Cerebellar cortex (tissue), 1 donor: ENCODE results near the gene C2.
"Not testable (repeated sequence)": the region's sequence is repeated elsewhere in the genome, so short reads cannot be mapped to it uniquely, and the experiment has no call there.

Experiments used
- DNase-seq: peaks from one replicate; pipeline ENCODE4 v3.0.0-alpha.2; 2015; ENCODE audit warnings: low spot score

Gene C2

GRCh38 chr6:31958412-31958740, 30.9 kb downstream of the C2 start:
- no peak for DNase-seq

- peak; percentile 98 for DNase-seq
Measured at GRCh38 chr6:31958741-31959739, 31.5 kb downstream of the C2 start, which contains the start of the genes NELFE and SKIC2. Gene NELFE, minus strand, starts transcription at chr6:31958971. Its CDS starts 525 bp downstream, at chr6:31958446. Gene SKIC2, plus strand, starts transcription at chr6:31959175. Its CDS starts 18 bp downstream, at chr6:31959193.

GRCh38 chr6:31961616-31962015, 34.1 kb downstream of the C2 start:
- no peak for DNase-seq

- no peak for DNase-seq
Measured at GRCh38 chr6:31963921-31964320, 36.4 kb downstream of the C2 start.

GRCh38 chr6:31965700-31966099, 38.2 kb downstream of the C2 start:
- no peak for DNase-seq

DNA sequence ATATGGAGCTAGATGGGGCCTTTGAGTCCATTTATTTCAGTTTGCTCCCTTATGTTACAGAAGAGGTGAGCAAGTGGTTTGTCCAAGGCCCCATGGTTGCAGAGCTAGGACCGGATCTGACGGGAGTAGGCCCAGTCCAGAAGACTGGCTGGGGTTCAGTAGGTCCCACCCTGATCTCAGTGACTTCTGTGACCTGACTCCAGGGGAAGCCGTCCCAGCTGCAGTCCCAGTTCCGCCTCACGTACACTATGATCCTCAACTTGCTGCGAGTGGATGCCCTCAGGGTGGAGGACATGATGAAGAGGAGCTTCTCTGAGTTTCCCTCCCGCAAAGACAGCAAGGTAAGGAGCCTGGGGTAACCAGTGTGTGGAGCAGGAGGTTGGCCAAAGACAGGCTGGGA, 39.0 kb downstream of the C2 start:
- no peak for DNase-seq

DNA sequence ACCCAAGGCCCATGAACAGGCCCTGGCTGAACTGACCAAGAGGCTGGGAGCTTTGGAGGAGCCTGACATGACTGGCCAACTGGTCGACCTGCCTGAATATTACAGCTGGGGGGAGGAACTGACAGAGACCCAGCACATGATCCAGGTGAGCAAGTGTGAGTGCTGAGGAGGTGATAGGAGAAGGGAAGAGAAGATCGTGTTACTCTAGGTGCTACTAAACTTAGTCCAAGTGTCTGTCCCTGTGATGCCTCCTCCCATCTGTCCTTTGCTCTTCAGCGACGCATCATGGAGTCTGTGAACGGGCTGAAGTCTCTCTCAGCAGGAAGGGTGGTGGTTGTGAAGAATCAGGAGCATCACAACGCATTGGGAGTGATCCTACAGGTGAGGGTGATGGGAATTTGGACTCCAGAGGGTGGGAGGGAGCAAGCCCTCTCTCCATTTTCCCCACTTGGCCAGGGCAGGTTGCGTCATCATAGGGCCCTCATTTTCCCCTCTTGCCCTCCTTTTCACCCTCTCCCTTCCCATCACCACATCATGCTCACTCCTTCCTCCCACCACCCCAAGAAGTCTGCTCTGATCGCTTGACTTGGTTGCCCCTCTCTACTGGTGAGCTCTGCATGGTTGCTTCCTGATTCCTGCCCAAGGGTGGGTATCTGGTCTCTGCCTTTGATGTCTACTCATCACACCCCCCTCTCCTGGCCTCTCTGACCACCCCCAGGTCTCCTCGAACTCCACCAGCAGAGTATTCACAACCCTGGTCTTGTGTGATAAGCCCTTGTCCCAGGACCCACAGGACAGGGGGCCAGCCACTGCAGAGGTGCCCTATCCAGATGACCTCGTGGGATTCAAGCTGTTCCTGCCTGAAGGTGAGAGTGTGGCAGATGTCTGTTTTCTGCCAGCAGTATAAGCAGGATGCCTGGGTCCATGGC, 39.7 kb downstream of the C2 start:
- no peak for DNase-seq

DNA sequence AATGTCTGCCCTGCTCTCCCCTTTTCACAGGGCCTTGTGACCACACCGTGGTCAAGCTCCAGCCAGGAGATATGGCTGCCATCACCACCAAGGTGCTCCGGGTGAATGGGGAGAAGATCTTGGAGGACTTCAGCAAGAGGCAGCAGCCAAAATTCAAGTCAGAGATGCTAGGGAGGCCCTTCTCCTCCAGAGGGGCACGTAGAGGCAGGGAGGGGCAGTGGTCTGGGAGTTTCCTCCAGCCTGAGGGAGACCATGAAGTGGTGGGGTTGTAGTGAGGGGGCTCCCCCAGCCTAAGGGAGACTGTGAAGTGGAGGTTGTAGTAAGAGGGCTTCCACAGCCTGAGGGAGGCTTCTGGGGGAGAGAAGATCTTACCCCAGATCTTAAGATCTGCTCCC, 40.4 kb downstream of the C2 start:
- DNase-seq, result no peak

- no peak for DNase-seq
Measured at GRCh38 chr6:31968326-31968725, 40.8 kb downstream of the C2 start.

DNA sequence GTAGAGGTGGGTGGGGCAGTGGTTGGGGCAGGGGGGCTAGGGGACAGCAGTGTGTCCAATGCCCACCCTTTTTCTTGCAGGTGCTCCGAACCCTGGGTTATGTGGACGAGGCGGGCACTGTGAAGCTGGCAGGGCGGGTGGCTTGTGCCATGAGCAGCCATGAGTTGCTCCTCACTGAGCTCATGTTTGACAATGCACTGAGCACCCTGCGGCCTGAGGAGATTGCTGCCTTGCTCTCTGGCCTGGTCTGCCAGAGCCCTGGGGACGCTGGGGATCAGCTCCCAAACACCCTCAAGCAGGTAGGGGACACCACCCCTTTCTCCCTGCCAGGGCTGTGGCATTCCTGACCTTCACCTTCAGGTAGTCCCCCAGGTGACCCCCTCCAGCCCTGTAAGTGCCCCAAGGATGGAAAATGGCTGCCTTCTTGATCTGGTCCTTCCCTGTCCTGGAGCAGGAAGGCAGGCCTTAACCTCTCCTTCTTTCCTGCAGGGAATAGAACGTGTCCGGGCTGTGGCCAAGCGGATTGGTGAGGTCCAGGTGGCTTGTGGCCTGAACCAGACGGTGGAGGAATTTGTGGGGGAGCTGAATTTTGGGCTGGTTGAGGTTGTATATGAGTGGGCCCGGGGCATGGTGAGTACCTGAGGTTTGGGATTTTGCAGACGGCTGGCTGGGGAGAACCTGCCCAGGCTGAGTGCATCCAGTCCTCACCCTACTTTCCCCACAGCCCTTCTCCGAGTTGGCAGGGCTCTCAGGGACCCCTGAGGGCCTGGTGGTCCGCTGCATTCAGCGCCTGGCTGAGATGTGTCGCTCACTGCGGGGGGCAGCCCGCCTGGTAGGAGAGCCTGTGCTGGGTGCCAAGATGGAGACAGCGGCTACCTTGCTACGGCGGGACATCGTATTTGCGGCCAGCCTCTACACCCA, 41.5 kb downstream of the C2 start:
- no peak for DNase-seq

DNA sequence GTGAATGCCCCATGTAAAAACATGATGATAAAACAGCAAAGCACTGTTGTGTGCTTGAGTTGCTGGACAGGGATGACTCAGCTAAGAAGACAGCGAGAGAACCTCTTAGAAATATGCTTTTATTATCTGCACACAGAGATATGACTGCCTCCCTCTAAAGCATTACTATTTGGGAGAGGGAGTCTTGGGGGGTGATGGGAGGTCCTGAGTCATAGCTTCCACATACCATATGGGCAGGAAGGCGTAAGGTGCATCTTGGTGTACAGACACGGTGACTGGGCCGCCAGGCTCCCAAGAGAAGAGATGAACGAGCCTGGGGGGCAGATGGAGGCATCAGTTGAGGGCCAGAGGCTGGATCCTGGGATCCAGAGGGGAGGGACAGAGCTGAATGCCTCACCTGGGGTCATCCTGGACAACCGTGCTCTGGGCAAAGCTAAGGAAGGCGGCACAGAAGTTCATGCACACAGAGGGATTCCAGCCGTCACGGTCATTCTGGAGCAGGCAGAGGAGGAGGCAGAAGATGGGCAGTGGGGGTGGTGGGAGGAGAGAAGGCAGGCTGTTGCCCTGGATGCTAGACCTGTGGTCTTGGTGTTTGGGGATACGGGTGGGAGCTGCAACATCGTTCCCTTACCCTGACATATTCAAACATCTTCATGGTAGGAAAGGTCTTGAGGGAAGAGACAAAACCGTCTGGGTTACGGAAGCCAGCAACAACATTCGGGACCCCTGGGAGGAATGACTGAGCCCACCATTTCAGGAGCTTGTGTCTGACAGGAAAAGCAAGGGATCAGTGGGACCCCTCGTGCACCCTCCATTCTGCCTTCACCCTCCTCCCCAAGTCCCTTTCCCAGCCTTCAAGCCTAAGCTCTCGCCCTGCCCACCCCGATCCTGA, 42.4 kb downstream of the C2 start:
- no peak for DNase-seq

DNA sequence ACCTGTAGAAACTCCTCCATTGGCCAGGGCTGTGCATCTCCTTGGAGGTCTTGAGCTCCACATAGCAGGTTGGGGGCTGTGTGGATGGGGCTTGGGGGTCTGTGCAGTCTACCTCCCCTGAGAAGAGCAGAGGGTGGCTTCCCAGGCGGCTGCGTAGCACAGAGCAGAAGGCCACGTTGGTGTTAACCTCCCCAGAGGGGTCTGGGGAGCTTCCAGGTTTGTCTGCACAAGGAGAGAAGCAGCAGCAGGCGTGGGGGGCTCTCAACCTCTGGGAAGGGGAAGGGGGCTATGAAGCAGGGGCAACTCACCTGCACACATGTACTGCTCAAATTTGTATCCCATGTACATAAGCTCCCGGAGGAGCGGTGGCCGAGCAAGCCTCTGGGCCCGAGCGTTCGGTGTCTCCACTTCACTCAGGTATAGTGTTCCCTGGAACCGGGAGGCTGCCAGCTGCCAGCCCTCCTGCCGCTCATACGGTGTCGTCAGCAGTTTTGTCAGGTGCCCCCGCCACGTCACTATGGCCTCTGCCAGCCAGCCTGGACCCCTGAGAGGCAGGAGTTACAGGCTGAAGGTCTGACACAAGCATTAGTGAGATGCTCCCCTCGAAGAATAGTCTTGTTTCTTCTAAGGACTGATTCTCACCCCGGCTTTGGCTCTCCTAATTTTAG, 43.2 kb downstream of the C2 start:
- DNase-seq, result peak; percentile 15

DNA sequence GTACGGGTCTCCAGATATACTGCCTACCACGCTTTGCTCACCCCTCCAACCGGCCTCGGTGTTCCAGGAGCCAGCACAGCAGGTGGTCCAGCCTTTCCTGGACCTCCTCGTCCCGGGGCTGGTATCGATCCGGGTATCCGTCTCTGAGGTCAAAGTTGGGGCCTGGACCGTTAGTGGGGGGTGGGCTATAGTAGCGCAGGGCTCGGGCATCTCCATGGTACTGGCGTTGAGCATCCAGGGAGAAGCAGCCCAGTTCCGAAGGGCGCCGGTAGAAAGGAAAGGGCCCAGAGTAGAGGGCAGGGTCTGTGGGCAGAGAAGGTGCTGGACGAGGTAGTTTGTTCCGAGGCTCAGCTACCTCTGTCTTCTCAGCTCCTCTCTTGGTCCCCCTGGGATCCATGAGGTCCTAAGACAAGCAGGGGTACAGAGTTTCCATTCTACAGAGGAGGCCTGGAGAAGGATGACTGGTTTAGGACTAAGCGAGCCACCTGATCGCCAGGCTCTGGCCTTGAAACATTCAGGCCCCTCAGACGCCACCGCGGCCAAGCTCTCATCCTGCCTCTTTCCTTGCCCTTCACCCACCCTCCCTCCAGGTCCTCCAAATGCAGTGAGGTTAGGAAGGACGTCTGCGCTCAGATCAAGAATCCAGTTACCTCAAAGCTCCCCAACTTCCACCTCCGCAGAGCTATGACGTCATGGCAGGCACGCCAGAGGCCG, 43.9 kb downstream of the C2 start:
- DNase-seq, result no peak

GRCh38 chr6:31971993-31972708, 44.6 kb downstream of the C2 start, which contains the start of gene DXO:
Gene DXO, minus strand, starts transcription at chr6:31972138. Its CDS starts 463 bp downstream, at chr6:31971675.
- peak; percentile 99 for DNase-seq

GRCh38 chr6:31972709-31973350, 45.3 kb downstream of the C2 start:
- DNase-seq, result no peak

DNA sequence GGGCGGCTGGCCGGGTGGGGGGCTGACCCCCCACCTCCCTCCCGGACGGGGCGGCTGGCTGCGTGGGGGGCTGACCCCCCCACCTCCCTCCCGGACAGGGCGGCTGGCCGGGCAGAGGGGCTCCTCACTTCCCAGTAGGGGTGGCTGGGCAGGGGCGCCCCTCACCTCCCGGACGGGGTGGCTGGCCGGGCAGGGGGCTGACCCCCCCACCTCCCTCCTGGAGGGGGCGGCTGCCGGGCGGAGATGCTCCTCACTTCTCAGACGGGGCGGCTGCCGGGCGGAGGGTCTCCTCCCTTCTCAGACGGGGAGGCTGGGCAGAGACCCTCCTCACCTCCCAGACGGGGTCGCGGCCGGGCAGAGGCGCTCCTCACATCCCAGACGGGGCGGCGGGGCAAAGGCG, 48.5 kb downstream of the C2 start:
- DNase-seq, result not testable (repeated sequence)

DNA sequence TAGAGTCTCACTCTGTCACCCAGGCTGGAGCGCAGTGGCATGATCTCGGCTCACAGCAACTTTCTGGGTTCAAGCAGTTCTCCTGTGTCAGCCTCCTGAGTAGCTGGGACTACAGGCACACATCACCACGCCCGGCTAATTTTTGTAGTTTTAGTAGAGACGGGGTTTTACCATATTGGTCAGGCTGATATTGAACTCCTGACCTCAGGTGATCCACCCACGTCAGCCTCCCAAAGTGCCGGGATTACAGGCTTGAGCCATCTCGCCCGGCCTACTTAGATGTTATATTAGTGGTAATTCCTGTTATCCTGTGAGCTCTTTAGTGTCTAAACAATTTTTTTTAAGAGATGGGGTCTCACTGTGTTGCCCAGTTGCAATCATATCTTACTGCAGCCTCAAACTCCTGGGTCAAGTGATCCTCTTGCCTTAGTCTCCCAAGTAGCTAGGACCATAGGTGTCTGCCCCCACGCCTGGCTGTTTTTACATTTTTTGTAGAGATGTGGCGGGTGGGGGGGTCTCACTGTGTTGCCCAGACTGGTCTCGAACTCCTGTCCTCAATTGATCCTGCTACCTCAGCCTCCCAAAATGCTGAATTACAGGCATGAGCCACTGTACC, 50.4 kb downstream of the C2 start:
- DNase-seq, result no peak

GRCh38 chr6:31978831-31979230, 51.3 kb downstream of the C2 start:
- DNase-seq, result no peak
